Left ventricle myocardium inferior (tissue), 1 donor: ENCODE measurements around the gene HIBADH. TPM values are rescaled to one million over a fixed set of nuclear protein-coding genes. Genes with fewer than 3 reads are reported as not detected.

Experiments
- DNase-seq: peaks from one replicate; pipeline ENCODE4 v3.0.0-alpha.2; 2020
- H3K27ac ChIP-seq: fragments of 200-600 bp; replicated peaks from 2 replicates; pipeline ENCODE4 v1.8.0; 2021
- H3K27me3 ChIP-seq: fragments of 200-600 bp; 2 replicates; pipeline ENCODE4 v1.8.0; 2021; ENCODE audit warnings: low read depth
- H3K36me3 ChIP-seq: fragments of 200-600 bp; 2 replicates; pipeline ENCODE4 v1.8.0; 2021
- H3K4me1 ChIP-seq: fragments of 200-600 bp; 2 replicates; pipeline ENCODE4 v1.8.0; 2021
- H3K4me3 ChIP-seq: fragments of 200-600 bp; 2 replicates; pipeline ENCODE4 v1.8.0; 2021; ENCODE audit warnings: mild to moderate bottlenecking, moderate library complexity
- H3K9me3 ChIP-seq: fragments of 200-600 bp; replicated peaks from 2 replicates; pipeline ENCODE4 v1.8.0; 2021
- intact Hi-C: fragments of 100-400 bp; cut with micrococcal nuclease; formaldehyde crosslinking; loops from one replicate; pipeline ENCODE4 v1.11.0; 2022
- total RNA-seq: library from RNA; stranded (reverse); fragmentation: NEBNext Ultra II Directional; extraction: Animal tissue kit (Norgen Biotek cat#: 25700); gene quantifications from one replicate; pipeline ENCODE4 v1.2.1, GENCODE V29; 2021
- TF ChIP-seq, protein P1 (sequence below): fragments of 200-600 bp; IDR thresholded peaks from 2 replicates; pipeline ENCODE4 v1.8.0; 2021; ENCODE audit warnings: antibody characterized with exemption, mild to moderate bottlenecking, borderline replicate concordance
- donor health status: DM: no; HTN: yes; CAD: no; lungs with severe emphysema.

HIBADH gene
- total RNA-seq, 1 donor from 2014 or later, result 90.8 TPM

- TF ChIP-seq, protein P1, sequence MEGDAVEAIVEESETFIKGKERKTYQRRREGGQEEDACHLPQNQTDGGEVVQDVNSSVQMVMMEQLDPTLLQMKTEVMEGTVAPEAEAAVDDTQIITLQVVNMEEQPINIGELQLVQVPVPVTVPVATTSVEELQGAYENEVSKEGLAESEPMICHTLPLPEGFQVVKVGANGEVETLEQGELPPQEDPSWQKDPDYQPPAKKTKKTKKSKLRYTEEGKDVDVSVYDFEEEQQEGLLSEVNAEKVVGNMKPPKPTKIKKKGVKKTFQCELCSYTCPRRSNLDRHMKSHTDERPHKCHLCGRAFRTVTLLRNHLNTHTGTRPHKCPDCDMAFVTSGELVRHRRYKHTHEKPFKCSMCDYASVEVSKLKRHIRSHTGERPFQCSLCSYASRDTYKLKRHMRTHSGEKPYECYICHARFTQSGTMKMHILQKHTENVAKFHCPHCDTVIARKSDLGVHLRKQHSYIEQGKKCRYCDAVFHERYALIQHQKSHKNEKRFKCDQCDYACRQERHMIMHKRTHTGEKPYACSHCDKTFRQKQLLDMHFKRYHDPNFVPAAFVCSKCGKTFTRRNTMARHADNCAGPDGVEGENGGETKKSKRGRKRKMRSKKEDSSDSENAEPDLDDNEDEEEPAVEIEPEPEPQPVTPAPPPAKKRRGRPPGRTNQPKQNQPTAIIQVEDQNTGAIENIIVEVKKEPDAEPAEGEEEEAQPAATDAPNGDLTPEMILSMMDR, result no peak
- Histone ChIP-seq H3K4me1 (no peaks in the 10 kb centered on the region), H3K27me3 (no peaks in the 10 kb centered on the region), H3K9me3 (no peaks in the 10 kb centered on the region), H3K27ac (no peak overlapping the region), H3K36me3 (no peaks in the 10 kb centered on the region), H3K4me3 (no peak overlapping the region)
- DNase-seq, result no peak
- intact Hi-C loops, result no loop called here
Observed at GRCh38 chr7:27601217-27601616, 61.5 kb downstream of the HIBADH start.

- Histone ChIP-seq H3K36me3 (no peaks in the 10 kb centered on the region), H3K9me3 (no peaks in the 10 kb centered on the region), H3K27ac (no peak overlapping the region), H3K4me1 (no peaks in the 10 kb centered on the region), H3K4me3 (no peak overlapping the region), H3K27me3 (no peaks in the 10 kb centered on the region)
- intact Hi-C loops, result no loop called here
- TF ChIP-seq, protein P1, result no peak
- DNase-seq, result no peak
Observed at GRCh38 chr7:27600247-27600646, 62.4 kb downstream of the HIBADH start.

DNA sequence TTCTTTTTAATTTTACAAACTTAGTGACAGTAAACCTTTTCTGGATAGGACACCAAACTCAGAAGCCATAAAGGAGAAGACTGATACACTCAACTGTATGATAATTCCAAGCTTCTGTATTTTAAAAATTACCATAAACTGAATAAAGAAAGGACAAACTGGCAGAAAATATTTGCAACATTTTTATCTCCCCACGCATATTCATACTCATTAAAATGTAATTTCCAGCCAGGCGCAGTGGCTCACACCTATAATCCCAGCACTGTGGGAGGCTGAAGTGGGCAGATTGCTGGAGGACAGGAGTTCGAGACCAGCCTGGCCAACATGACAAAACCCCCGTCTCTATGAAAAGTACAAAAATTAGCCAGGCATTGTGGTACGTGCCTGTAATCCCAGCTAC is 67.7 kb downstream of the HIBADH start:
- Histone ChIP-seq H3K27ac (no peak overlapping the region), H3K9me3 (no peaks in the 10 kb centered on the region), H3K4me3 (no peak overlapping the region), H3K36me3 (no peaks in the 10 kb centered on the region), H3K4me1 (no peaks in the 10 kb centered on the region), H3K27me3 (no peaks in the 10 kb centered on the region)
- intact Hi-C loops, result no loop called here
- no peak for DNase-seq
- TF ChIP-seq, protein P1, result no peak

- H3K4me3 ChIP-seq, result no peak overlapping the region
- H3K27me3 ChIP-seq, result no peaks in the 10 kb centered on the region
- intact Hi-C loops, result no loop called here
- TF ChIP-seq, protein P1, result no peak
- no peaks in the 10 kb centered on the region for H3K4me1 ChIP-seq
- H3K27ac ChIP-seq, result no peak overlapping the region
- H3K36me3 ChIP-seq, result no peaks in the 10 kb centered on the region
- H3K9me3 ChIP-seq, result no peaks in the 10 kb centered on the region
- no peak for DNase-seq
Observed at GRCh38 chr7:27593226-27593625, 69.5 kb downstream of the HIBADH start.

GRCh38 chr7:27590416-27590815 is 72.3 kb downstream of the HIBADH start:
- no peak for DNase-seq
- H3K4me1 ChIP-seq, result no peaks in the 10 kb centered on the region
- no peaks in the 10 kb centered on the region for H3K9me3 ChIP-seq
- TF ChIP-seq, protein P1, result no peak
- intact Hi-C loops, result no loop called here
- H3K36me3 ChIP-seq, result no peaks in the 10 kb centered on the region
- H3K27ac ChIP-seq, result no peak overlapping the region
- H3K4me3 ChIP-seq, result no peak overlapping the region
- H3K27me3 ChIP-seq, result no peaks in the 10 kb centered on the region

GRCh38 chr7:27587429-27587828 is 75.3 kb downstream of the HIBADH start:
- TF ChIP-seq, protein P1, result no peak
- DNase-seq, result no peak
- H3K4me3 ChIP-seq, result no peak overlapping the region
- no peaks in the 10 kb centered on the region for H3K9me3 ChIP-seq
- intact Hi-C loops, result loop anchor here (10.0 kb wide), 1 partner anchor 67 kb away; no protein-coding TSS in a partner anchor
- no peak overlapping the region for H3K27ac ChIP-seq
- no peaks in the 10 kb centered on the region for H3K27me3 ChIP-seq
- H3K36me3 ChIP-seq, result no peaks in the 10 kb centered on the region
- no peaks in the 10 kb centered on the region for H3K4me1 ChIP-seq
